HG02885 (cell line): ENCODE data around the gene PCDH1.
"Not testable (repeated sequence)": the region's sequence is repeated elsewhere in the genome, so short reads cannot be mapped to it uniquely, and the experiment has no call there.

Source experiments
- ATAC-seq: cut with Tn5 transposase; IDR thresholded peaks from one replicate; pipeline ENCODE4 v1.9.1; 2021; ENCODE audit warnings: mild to moderate bottlenecking; ENCODE audit not compliant: unreplicated experiment, poor library complexity

PCDH1 gene

DNA sequence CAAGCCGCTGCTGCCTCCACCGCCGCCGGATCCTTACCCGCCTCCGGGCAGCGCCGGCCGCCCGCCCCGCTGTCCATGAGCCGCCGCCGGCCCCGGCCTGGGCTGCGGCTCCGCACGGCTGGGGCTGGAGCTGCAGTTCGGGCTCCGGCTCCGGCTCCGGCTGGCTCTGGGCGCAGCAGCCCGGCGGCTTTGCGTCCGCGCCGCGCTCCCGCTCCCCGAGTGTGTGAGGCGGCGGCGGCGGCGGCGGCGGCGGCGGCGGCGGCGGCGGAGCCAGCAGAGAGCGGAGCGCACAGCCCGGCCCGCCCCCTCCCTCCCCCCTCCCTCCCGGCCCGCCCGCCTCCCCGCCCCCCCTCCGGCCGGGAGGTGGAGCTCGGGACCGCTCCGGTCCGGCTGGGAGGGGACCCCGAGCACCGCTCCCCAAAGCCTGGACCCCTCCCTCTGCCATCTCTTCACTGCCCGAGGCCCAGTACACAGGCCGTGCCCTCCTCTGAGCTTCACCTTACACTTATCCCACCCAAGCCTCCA lies at the start of gene PCDH1:
Gene PCDH1 (minus strand): TSS at position 225 of the 525 bp plus-strand sequence. CDS start 148 bp downstream, at position 77.
- no peak for ATAC-seq

- no peak for ATAC-seq
Measured at GRCh38 chr5:141926434-141926833, 48.2 kb upstream of the PCDH1 start.

DNA sequence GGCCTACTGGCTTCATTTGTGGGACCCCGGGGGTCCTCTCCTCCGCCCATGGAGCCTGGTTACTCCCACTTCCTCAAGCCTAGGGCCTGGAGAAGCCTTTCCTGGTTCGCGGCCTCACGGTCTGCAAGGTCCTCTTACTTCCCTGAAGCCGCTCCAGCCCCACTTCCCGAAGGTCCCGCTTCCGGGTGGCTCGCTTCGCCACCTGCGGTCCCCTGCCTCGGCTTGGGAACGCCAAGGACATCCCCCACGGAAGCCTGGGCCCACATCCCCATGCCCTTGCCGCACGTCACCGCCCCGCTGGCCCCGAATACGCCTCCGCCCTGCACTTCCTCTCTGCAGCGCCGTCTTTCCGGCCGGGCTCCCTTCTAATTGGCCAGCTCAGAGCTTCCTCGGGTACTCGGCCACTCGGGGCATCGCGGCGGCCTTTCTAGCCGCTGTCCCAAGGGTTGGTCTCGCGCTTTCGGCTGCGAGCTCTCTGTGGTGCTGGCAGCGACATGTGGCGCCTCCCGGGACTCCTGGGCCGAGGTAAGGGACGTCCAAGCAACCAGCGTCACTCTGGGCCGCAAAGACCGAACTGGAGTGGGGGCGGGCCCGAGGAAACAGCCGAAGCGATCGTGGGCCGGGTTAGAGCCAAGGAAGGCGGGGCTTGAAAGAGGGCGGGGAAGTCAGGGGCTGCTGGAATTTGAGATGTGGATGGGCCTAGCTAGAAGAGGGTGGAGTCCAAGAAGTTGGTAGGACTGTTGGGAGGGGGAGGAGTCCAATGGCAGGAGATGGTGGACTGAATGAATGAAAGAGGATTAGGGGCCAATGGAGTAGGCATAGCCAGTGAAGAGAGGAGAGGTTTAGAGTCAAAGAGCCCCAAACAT lies 45.5 kb upstream of the PCDH1 start, which contains the start of gene DELE1:
Gene DELE1 (plus strand): TSS at position 424 of the 866 bp plus-strand sequence. CDS start 71 bp downstream, at position 495.
- ATAC-seq = peak; percentile 98

GRCh38 chr5:141922827-141923447 lies 44.7 kb upstream of the PCDH1 start:
- not testable (repeated sequence) for ATAC-seq

DNA sequence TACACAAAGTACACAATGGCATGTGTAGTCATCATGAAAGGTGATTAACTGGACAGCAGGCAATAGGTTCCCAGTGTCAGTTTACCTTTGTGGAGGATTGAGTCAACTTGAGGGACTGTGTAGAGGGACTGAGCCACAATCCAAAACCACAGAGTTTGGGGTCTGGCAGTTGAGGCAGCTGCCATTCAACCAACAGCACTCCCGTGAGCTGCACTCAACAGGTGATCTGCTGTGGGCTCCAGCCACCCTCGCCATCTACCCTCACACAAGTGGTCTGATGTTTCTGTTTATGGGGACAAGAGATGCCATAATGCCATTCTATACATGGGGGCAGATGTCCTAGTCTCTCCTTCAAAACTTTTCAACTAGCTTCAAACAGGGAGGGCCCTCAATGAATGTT lies 42.6 kb upstream of the PCDH1 start:
- no peak for ATAC-seq

- no peak for ATAC-seq
Measured at GRCh38 chr5:141919218-141920119, 41.3 kb upstream of the PCDH1 start.

- no peak for ATAC-seq
Measured at GRCh38 chr5:141917760-141918159, 39.5 kb upstream of the PCDH1 start.

GRCh38 chr5:141916522-141916921 lies 38.3 kb upstream of the PCDH1 start:
- ATAC-seq = no peak

DNA sequence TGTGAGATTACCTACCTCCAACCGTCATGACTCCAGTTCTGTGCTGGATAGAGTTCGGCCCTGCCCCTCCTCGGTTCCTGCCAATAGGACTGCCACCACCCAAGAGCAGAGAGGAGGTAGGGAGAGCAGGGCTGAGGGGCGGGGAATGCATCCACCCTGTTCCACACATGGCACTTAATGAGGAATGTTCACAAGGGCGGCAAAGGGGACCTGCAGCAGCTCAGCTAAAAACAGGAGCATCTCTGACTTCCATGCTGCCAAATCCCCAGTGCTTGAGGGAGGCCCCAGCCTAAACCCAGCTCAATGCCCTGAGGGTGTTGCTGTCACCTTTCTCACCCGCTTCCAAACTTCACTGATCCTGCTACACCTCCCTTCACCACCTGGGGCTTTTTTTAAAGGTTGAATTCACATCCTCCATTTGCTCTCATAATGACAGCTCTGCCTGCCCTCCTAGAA lies 37.7 kb upstream of the PCDH1 start:
- ATAC-seq = no peak

- no peak for ATAC-seq
Measured at GRCh38 chr5:141914797-141915196, 36.6 kb upstream of the PCDH1 start.

DNA sequence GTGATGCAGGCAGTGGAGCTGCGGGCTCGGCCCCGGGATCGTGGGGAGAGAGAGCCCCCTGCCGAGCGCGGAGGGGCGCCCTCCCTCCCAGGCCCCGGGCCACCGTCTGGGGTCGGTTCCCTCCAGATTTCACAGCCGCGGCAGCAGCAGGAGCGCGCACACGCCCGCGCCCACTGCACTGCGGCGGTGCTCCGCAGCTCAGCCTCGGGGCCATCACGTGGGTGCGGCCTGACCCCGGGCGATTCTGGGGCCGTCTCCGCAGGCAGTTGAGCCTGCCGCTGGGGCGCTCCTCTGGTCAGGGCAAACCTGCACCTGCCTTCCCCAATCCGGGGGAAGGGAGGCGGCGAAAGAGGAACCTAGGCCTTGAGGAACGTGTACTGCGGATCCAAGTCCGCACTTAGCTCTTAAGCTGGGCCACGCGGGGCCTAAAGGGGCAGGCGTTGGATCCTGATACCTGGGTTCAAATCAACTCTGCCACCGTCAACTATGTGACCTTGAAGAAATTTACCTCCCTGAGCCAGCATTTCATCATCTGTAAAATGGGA lies 36.1 kb upstream of the PCDH1 start:
- peak; percentile 82 for ATAC-seq

- no peak for ATAC-seq
Measured at GRCh38 chr5:141913560-141914198, 35.5 kb upstream of the PCDH1 start.

DNA sequence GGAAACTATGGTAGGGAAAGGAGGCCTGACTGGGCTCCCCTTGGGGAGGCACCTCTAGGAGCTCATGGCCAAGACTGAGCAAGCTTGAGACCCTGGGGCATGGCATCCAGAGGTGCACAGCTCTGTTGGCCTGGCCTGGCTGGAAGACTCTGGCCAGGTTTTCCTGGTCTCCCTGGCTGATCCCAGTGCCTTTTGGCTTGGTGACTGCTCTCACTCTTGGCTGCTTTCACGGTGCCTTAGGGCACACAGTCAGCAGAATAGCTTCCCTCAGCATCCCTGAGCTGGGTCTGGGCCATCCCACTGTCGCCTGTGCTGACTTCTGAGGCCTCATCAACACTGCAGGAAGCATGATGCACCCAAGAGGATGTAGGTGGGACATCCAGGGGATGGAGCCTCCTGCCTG lies 32.1 kb upstream of the PCDH1 start:
- ATAC-seq = no peak

- no peak for ATAC-seq
Measured at GRCh38 chr5:141909212-141909611, 31.0 kb upstream of the PCDH1 start.

DNA sequence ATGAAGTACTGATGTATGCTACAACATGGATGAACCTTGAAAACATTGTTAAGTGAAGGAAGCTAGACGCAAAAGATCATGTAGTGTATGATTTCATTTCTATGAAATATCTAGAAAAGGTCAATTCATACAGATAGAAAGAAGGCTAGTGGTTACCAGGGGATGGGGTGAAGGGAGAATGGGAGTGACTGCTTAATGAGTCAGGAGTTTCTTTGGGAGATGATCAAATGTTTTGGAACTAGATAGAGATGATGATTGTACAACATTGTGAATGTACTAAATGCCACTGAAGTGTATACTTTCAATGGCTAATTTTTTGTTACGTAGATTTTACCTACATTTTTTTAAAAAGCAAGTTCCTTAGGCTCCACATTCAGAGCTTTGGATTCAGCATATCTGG lies 30.6 kb upstream of the PCDH1 start:
- ATAC-seq = no peak

- ATAC-seq = no peak
Measured at GRCh38 chr5:141906972-141907371, 28.8 kb upstream of the PCDH1 start.

DNA sequence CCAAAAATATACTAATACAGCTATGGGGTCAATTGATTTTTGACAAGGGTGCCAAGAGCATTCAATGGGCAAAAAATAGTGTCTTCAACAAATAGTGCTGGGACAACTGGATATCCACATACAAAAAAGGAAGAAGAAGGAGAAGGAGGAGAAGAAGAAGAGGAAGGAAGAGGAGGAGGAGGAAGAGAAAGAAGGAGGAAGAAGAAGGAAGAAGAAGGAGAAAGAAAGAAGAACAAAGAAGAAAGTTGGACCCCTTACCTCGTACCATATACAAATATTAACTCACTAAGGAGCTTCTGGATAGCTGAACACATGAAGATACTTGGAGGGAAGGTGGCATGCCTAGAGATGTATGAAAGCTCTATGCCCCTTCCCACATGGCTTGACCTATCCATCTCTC lies 28.3 kb upstream of the PCDH1 start:
- ATAC-seq = no peak

DNA sequence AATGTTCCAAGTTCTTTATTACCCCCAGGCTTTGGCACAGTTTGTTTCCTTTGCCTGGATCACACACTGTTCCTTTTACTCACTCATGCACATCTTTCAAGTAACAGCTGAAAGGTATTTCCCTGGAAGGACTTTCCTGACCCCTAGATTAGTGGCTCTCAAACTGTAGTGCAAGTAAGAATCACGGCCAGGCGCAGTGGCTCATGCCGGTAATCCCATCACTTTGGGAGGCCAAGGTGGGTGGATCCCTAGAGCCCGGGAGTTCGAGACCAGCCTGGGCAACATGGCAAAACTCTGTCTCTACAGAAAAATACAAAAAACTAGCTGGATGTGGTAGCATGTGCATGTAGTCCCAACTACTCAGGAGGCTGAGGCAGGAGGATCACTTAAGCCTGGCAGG lies 26.3 kb upstream of the PCDH1 start:
- ATAC-seq = no peak

DNA sequence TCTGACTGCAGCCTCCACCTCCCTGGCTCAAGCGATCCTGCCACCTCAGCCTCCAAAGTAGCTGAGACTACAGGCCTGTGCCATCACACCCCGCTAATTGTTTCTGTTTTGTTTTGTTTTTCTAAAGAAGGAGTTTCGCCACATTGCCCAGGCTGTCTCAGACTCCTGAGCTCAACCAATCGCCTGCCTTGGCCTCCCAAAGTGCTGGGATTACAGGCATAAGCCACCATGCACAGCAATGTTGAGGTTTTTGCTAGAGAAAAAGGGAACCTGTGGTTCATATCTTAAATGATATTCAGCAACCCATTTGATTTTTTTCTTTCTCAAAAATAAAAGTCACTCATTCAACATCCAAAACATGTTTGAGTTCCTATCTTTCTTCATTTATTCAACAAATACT lies 25.1 kb upstream of the PCDH1 start:
- no peak for ATAC-seq
